GM12892 (cell line): ENCODE measurements around the gene LRP10.

Source experiments
- POLR2A ChIP-seq: IDR thresholded peaks from 2 replicates; pipeline ENCODE4 v1.6.1; 2011; ENCODE audit warnings: low read depth, low read length, control low read depth
- POLR2AphosphoS5 ChIP-seq: IDR thresholded peaks from 2 replicates; pipeline ENCODE4 v1.6.1; 2011; ENCODE audit warnings: low read depth, low read length, control low read depth
- TAF1 ChIP-seq: IDR thresholded peaks from 2 replicates; pipeline ENCODE4 v1.6.1; 2011; ENCODE audit warnings: low read depth, mild to moderate bottlenecking, control low read depth, low read length, borderline replicate concordance

DNA sequence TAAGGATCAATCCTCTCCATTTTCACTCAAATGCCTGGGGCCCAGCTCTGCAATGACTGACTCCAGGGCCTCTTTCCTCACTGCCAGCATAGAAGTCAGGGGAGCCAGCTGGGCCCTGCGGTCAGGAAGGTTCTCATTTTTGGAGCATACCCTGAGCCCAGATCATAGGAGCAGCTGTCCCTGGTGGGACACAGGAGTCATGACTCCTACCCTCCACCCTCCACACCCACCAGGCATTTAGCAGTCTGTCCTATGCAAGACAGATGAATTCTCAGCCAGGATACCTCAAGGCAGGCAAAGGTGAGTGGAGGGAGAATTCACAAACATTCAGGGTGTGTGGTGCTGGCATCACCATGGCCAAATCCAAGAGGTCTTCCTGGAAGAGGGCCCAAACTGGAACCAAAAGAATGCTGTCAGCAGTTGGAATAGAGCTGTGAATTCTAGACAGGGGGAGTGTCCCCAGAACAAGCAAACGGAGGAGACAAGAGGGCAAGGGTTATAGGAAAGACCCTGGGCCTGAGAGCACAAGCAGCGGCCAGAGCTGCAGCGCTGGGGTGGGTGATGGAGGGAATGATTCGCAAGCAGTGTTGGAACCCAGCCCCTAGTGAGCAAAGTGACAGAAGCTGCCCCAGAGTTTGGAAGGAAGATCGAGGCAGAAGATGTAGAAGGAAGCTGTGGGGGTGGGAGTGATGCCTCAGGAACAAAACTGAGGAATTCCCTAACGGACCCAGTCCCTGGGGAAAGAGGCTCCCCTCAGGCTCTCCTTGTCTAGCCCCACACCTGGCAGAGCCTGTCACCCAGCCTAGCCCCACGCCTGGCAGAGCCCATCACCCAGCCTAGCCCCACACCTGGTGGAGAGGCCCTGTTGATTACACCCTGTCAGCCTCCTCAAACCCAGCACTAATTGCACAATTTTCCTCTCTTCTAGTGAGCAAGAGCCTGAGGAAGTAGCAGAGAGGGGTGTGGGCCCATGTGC is 7.0 kb downstream of the LRP10 start:
- TF ChIP-seq TAF1, result no peak
- TF ChIP-seq POLR2AphosphoS5, result no peak; the same call in 1 of the 2 replicates
- TF ChIP-seq POLR2A, result no peak; the same call in 1 of the 2 replicates
